LNCAP (cell line): ENCODE data around the gene REG3G.

Experiments used
- CTCF ChIP-seq: fragments of 450-650 bp; IDR thresholded peaks from 2 replicates; pipeline ENCODE4 v1.5.1; 2017; ENCODE audit warnings: mild to moderate bottlenecking

The REG3G gene

GRCh38 chr2:78984386-78984785 is 41.1 kb upstream of the REG3G start:
- TF ChIP-seq CTCF: no peak

- no peak for TF ChIP-seq CTCF
These were observed 39.9 kb upstream of the REG3G start for GRCh38 chr2:78985558-78985957.

GRCh38 chr2:78989051-78989450 is 36.5 kb upstream of the REG3G start:
- TF ChIP-seq CTCF: no peak

- 0 out of 2 replicates have a peak, but pooled peaks have one; percentile 23 for TF ChIP-seq CTCF
These were observed 33.1 kb upstream of the REG3G start for GRCh38 chr2:78992451-78992806.

GRCh38 chr2:78992807-78993517 is 32.5 kb upstream of the REG3G start:
- TF ChIP-seq CTCF: no peak

- TF ChIP-seq CTCF: no peak
These were observed 31.9 kb upstream of the REG3G start for GRCh38 chr2:78993518-78994148.

- no peak for TF ChIP-seq CTCF
These were observed 30.7 kb upstream of the REG3G start for GRCh38 chr2:78994789-78995188.
